Measurements from ENCODE around the gene CCDC15. TPM values are rescaled to one million over a fixed set of nuclear protein-coding genes. Genes with fewer than 3 reads are reported as not detected.
"Not testable (repeated sequence)": the region's sequence is repeated elsewhere in the genome, so short reads cannot be mapped to it uniquely, and the experiment has no call there.

CCDC15 gene
- total RNA-seq, 4 donors from 2014 or later = 0.42 to 1.6 (median 0.60) TPM

DNA sequence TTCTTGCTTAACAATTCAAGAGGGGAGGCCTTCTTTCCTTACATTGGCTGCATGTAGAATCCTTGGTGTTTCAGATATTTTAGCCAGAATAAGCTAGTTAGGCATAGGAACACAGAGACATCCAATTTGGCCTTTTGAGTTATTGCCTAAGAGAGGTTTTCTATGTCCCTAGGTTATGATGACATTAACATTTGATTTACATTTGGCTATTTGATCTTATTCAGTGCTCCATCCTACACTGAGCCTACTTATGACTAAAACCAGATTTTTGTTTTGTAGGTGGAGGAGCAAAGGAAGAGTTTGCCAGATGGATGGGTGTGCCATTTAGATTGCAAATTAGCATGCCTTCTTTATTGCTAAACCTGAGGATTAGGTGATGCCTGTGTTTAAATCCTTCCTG lies 98.0 kb downstream of the CCDC15 start:
- Histone ChIP-seq H3K27me3 (no peaks in the 10 kb centered on the region), H3K9me3 (no peaks in the 10 kb centered on the region), H3K27ac (replicated peaks in 1 of 4) (no peak overlapping the region), H3K4me3 (no peak overlapping the region), H3K36me3 (no peaks in the 10 kb centered on the region), H3K4me1 (no peaks in the 10 kb centered on the region)
- no peak for TF ChIP-seq POLR2AphosphoS5 (IDR thresholded peaks at IDR 0.05)
- intact Hi-C loops (cut with DNase I) = no loop called here
- no peak for DNase-seq (ENCODE audit: extremely low spot score)

DNA sequence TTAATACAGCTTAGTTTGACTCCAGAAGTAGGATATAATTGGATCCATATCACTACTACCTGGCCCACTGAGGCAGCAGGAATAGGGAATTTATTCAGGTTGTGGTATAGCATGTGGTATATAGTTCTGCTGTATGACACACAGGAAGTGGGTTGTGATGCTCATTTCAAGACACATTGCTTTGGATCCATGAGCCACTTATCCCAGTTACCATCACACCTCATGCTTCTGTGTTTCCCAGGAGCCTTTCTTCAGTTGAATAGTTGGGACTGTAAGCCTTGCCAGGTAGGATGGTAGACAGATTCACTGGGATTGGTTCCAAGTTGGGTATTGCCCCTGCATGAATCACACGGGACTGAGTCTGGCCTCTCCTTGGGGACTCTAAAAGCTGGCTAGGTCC lies 99.2 kb downstream of the CCDC15 start:
- TF ChIP-seq, protein P1, sequence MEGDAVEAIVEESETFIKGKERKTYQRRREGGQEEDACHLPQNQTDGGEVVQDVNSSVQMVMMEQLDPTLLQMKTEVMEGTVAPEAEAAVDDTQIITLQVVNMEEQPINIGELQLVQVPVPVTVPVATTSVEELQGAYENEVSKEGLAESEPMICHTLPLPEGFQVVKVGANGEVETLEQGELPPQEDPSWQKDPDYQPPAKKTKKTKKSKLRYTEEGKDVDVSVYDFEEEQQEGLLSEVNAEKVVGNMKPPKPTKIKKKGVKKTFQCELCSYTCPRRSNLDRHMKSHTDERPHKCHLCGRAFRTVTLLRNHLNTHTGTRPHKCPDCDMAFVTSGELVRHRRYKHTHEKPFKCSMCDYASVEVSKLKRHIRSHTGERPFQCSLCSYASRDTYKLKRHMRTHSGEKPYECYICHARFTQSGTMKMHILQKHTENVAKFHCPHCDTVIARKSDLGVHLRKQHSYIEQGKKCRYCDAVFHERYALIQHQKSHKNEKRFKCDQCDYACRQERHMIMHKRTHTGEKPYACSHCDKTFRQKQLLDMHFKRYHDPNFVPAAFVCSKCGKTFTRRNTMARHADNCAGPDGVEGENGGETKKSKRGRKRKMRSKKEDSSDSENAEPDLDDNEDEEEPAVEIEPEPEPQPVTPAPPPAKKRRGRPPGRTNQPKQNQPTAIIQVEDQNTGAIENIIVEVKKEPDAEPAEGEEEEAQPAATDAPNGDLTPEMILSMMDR (IDR thresholded peaks at IDR 0.05) = no peak
- TF ChIP-seq EP300 (IDR thresholded peaks at IDR 0.05) = no peak
- no peak for TF ChIP-seq POLR2A (IDR thresholded peaks at IDR 0.05; ENCODE audit: low read depth)
- TF ChIP-seq POLR2AphosphoS5 (IDR thresholded peaks at IDR 0.05) = no peak
- Histone ChIP-seq H3K27ac (replicated peaks in 1 of 4) (no peak overlapping the region), H3K27me3 (no peaks in the 10 kb centered on the region), H3K9me3 (no peaks in the 10 kb centered on the region), H3K4me3 (no peak overlapping the region), H3K4me1 (no peaks in the 10 kb centered on the region), H3K36me3 (no peaks in the 10 kb centered on the region)
- no peak for DNase-seq (ENCODE audit: extremely low spot score)
- WGBS = 83% methylated on average over 1 of the region's 1 CpG
- intact Hi-C loops (cut with DNase I) = no loop called here

DNA sequence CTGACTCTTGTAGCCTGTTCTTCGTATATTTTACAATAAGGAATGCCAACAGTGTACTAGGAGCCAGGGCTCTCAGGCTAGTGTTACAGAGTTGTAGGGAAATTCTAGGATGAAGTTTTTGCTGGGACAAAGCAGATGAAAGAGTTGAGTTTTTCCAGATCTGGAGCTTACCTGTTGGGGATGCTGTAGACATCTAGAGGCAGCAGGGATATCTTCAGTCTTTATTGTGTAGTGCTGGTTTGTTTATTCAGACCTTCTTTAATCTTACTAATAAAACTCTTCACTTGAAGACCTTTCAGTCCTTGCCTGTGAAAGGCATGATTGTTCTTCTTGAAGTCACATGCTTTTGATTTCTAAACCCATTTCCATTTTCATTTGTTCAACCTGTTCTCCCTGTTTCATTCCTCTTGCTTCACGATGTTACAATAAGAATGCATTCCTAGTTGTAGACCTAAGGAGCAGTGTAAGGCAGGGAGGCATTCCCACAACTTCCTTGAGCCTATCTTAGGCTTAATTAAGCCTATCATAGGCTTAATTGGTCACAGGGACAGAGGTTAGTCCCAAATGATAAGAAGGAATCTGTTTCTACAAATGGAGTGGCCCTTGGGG lies 101.2 kb downstream of the CCDC15 start:
- Histone ChIP-seq H3K36me3 (no peaks in the 10 kb centered on the region), H3K27me3 (no peaks in the 10 kb centered on the region), H3K4me3 (no peak overlapping the region), H3K27ac (replicated peaks in 1 of 4) (no peak overlapping the region), H3K4me1 (no peaks in the 10 kb centered on the region), H3K9me3 (no peaks in the 10 kb centered on the region)
- 79% methylated on average over 2 of the region's 2 CpGs for WGBS
- no peak for TF ChIP-seq POLR2A (IDR thresholded peaks at IDR 0.05; ENCODE audit: low read depth)
- TF ChIP-seq, protein P1 (IDR thresholded peaks at IDR 0.05) = no peak
- no peak for TF ChIP-seq POLR2AphosphoS5 (IDR thresholded peaks at IDR 0.05)
- TF ChIP-seq EP300 (IDR thresholded peaks at IDR 0.05) = no peak
- no peak for DNase-seq (ENCODE audit: extremely low spot score)
- intact Hi-C loops (cut with DNase I) = no loop called here

DNA sequence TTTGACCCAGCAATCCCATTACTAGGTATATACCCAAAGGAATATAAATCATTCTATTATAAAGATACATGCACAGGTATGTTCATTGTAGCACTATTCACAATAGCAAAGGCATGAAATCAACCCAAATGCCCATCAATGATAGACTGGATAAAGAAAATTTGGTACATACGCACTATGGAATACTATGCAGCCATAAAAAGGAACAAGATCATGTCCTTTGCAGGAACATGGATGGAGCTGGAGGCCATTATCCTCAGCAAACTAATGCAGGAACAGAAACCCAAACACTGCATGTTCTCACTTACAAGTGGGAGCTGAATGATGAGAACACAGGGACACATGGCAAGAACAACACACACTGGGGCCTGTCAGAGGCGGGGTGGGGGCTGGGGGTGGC lies 102.1 kb downstream of the CCDC15 start:
- DNase-seq (ENCODE audit: extremely low spot score); H3K9me3 ChIP-seq; H3K36me3 ChIP-seq; H3K4me1 ChIP-seq; H3K27me3 ChIP-seq; intact Hi-C loops (cut with DNase I); H3K4me3 ChIP-seq; H3K27ac ChIP-seq (replicated peaks in 1 of 4): not testable (repeated sequence)
- WGBS = 100% methylated on average over 2 of the region's 2 CpGs

DNA sequence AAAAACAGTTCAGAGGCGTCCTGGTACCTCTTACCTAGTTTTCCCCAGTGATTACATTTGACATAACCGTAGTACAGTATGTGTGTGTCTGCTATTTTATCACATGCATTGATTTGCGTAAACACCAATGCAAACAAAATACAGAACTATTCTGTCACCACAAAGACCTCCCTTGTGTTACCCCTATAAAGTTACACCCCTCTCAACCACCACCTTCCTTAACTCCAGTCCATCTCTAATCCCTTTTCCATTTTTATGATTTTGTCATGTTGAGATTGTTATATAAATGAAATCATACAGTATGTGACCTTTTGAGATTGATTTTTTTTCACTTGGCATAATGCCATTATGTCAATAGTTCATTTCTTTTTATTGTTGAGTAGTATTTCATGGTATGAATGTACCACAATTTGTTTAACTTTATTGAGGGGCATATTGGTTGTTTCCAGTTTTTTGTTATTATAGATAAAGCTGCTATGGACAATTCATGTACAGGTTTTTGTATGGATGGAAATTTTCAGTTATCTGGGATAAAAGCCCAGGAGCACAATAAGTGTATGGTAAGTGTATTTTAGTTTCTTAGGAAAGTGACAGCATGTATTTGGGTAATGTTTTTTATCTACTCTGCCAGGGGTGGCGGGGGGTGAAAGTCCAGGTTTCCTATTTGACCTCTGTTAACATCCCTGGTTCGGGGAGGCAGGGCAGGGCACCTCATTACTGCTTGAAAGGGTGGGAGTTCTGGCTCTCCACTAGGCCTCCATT lies 103.1 kb downstream of the CCDC15 start:
- H3K4me3 ChIP-seq = no peak overlapping the region
- H3K27me3 ChIP-seq = no peaks in the 10 kb centered on the region
- H3K36me3 ChIP-seq = no peaks in the 10 kb centered on the region
- TF ChIP-seq, protein P1 (IDR thresholded peaks at IDR 0.05) = no peak
- no peak for TF ChIP-seq EP300 (IDR thresholded peaks at IDR 0.05)
- no peak for TF ChIP-seq POLR2A (IDR thresholded peaks at IDR 0.05; ENCODE audit: low read depth)
- no peak for TF ChIP-seq POLR2AphosphoS5 (IDR thresholded peaks at IDR 0.05)
- 84% methylated on average over 5 of the region's 5 CpGs for WGBS
- H3K9me3 ChIP-seq = no peaks in the 10 kb centered on the region
- intact Hi-C loops (cut with DNase I) = no loop called here
- H3K27ac ChIP-seq (replicated peaks in 1 of 4) = no peak overlapping the region
- H3K4me1 ChIP-seq = no peaks in the 10 kb centered on the region
- DNase-seq (ENCODE audit: extremely low spot score) = no peak

DNA sequence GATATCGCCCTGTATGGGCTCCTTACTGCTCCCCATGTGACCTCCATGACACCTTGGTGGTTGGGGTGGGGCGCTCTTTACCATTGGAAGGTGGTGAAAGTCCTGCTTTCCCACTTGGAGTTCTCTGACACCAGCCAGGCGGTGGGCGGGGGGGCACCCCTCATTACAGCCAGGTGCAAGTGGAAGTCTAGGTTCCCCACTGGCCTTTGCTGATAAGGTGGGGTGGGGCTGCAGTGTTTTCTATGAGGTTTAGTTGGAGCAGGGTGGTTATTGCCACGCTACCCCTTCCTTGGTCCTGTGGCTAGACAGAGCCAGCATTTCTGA lies 103.7 kb downstream of the CCDC15 start:
- Histone ChIP-seq H3K27me3 (no peaks in the 10 kb centered on the region), H3K4me1 (peaks cover 0 to 4% (median 3%) of the 10 kb centered on the region in 4 donors), H3K36me3 (no peaks in the 10 kb centered on the region), H3K9me3 (no peaks in the 10 kb centered on the region), H3K4me3 (no peak overlapping the region), H3K27ac (replicated peaks in 1 of 4) (no peak overlapping the region)
- intact Hi-C loops (cut with DNase I) = no loop called here
- 93% methylated on average over 3 of the region's 5 CpGs for WGBS
- TF ChIP-seq, protein P1 (IDR thresholded peaks at IDR 0.05) = no peak
- TF ChIP-seq EP300 (IDR thresholded peaks at IDR 0.05) = no peak
- no peak for TF ChIP-seq POLR2A (IDR thresholded peaks at IDR 0.05; ENCODE audit: low read depth)
- DNase-seq (ENCODE audit: extremely low spot score) = no peak

All from esophagus muscularis mucosa (tissue), 4 donors.